Panc1 (cell line): ENCODE measurements around the gene MMAB. TPM values are rescaled to one million over a fixed set of nuclear protein-coding genes. Genes with fewer than 3 reads are reported as not detected.

Experiments used
- ATAC-seq: fragments of 200-7000 bp; cut with Tn5 transposase; 2 replicates; pipeline ENCODE4 v1.9.1; 2020; ENCODE audit warnings: mild to moderate bottlenecking, moderate library complexity
- BruUV-seq: library from RNA; stranded (reverse); fragments of 400-500 nt; replicated peaks from 2 replicates; lab custom pipeline; 2021; lab: Mats Ljungman, UMichigan
- CTCF ChIA-PET: fragments of 300-600 bp; sonication (Branson Sonifier 250); formaldehyde crosslinking; loops from one replicate; lab custom pipeline; 2022; ENCODE audit warnings: antibody characterized with exemption; lab: Charles Lee
- POLR2A ChIA-PET: fragments of 300-600 bp; sonication (Branson Sonifier 250); formaldehyde crosslinking; loops from one replicate; lab custom pipeline; 2022; ENCODE audit warnings: antibody characterized with exemption; lab: Charles Lee
- DNase-seq: peaks from one replicate; pipeline ENCODE4 v3.0.0-alpha.2; 2010; ENCODE audit warnings: low read depth, low spot score
- H3K27ac ChIP-seq: 2 replicates; pipeline ENCODE4 v1.5.1; 2011; ENCODE audit warnings: mild to moderate bottlenecking, low read length, inconsistent platforms
- H3K27me3 ChIP-seq: fragments of 200-500 bp; sonication (Bioruptor generic); 2 replicates; pipeline ENCODE4 v1.6.0; 2014; ENCODE audit warnings: low read length, inconsistent platforms; ENCODE audit not compliant: control insufficient read depth, insufficient read depth
- H3K36me3 ChIP-seq: fragments of 200-500 bp; sonication (Bioruptor generic); 2 replicates; pipeline ENCODE4 v1.5.1; 2014; ENCODE audit warnings: inconsistent platforms, mild to moderate bottlenecking, low read length, moderate library complexity; ENCODE audit not compliant: control insufficient read depth, insufficient read depth
- H3K4me1 ChIP-seq: 2 replicates; pipeline ENCODE4 v1.5.1; 2011; ENCODE audit warnings: inconsistent platforms, mild to moderate bottlenecking, low read length, moderate library complexity; ENCODE audit not compliant: control insufficient read depth, insufficient read depth
- H3K4me3 ChIP-seq, 2 experiments: 2 replicates each; pipeline ENCODE4 v1.5.1; 2011 to 2012; ENCODE audit warnings: low read depth in 2 of 2, low read length in 2 of 2, mild to moderate bottlenecking in 2 of 2, inconsistent platforms in 1 of 2, moderate library complexity in 1 of 2
- H3K9me3 ChIP-seq: fragments of 200-500 bp; sonication (Bioruptor generic); 2 replicates; pipeline ENCODE4 v1.5.1; 2014; ENCODE audit warnings: low read depth, mild to moderate bottlenecking, inconsistent platforms, low read length, moderate library complexity; ENCODE audit not compliant: control insufficient read depth, insufficient read depth
- CTCF ChIP-seq: fragments of 450-650 bp; IDR thresholded peaks from 2 replicates; pipeline ENCODE4 v1.5.1; 2017; ENCODE audit warnings: mild to moderate bottlenecking
- POLR2AphosphoS5 ChIP-seq: IDR thresholded peaks from 2 replicates; pipeline ENCODE4 v1.6.1; 2012; ENCODE audit warnings: mild to moderate bottlenecking, low read depth, low read length, moderate library complexity
- REST ChIP-seq, 2 experiments: IDR thresholded peaks; 2 replicates each; pipeline ENCODE4 v1.6.1; 2011 to 2012; ENCODE audit warnings: low read depth in 2 of 2, control low read depth in 1 of 2, low read length in 1 of 2, mild to moderate bottlenecking in 1 of 2, moderate library complexity in 1 of 2; ENCODE audit not compliant: insufficient read depth in 1 of 2
- SIN3A ChIP-seq: IDR thresholded peaks from 2 replicates; pipeline ENCODE4 v1.6.1; 2012; ENCODE audit warnings: low read depth, mild to moderate bottlenecking, low read length, moderate library complexity, borderline replicate concordance; ENCODE audit not compliant: insufficient read depth
- TCF7L2 ChIP-seq: IDR thresholded peaks from 2 replicates; pipeline ENCODE4 v1.6.1; 2011; ENCODE audit warnings: mild to moderate bottlenecking, low read depth, low read length, inconsistent platforms
- in situ Hi-C: cut with HindIII; loops from 2 replicates; pipeline ENCODE4 v1.10.0; 2016; ENCODE audit warnings: low sequenced_read_pairs, low pct_unique_long_range_greater_than_20kb
- intact Hi-C: fragments of 100-400 bp; cut with micrococcal nuclease; formaldehyde crosslinking; loops from one replicate; pipeline ENCODE4 v1.10.0; 2022; ENCODE audit not compliant: unreplicated experiment
- total RNA-seq: library from RNA; stranded (reverse); gene quantifications from one replicate; pipeline ENCODE4 v1.2.1, GENCODE V29; 2021; ENCODE audit not compliant: unreplicated experiment

Gene MMAB
- total RNA-seq, 1 experiment from 2014 or later: 58.6 TPM

GRCh38 chr12:109529691-109530640 is 43.3 kb downstream of the MMAB start:
- Histone ChIP-seq H3K4me3 (no peak overlapping the region), H3K27me3 (no peaks in the 10 kb centered on the region), H3K9me3 (no peaks in the 10 kb centered on the region), H3K4me1 (no peaks in the 10 kb centered on the region), H3K27ac (no peak overlapping the region), H3K36me3 (no peaks in the 10 kb centered on the region; the same call in 1 of the 2 replicates)
- intact Hi-C loops: no loop called here
- POLR2A ChIA-PET: no interaction called here
- CTCF ChIA-PET: no interaction called here
- no TSS peak for BruUV-seq
- no peak for DNase-seq
- no peak for ATAC-seq
- TF ChIP-seq POLR2AphosphoS5 (no peak), REST (IDR thresholded peaks at IDR 0.05; ENCODE audit: insufficient read depth in 1 of 2, low read depth in 2 of 2, low read length in 1 of 2) (no peak), TCF7L2 (no peak), SIN3A (no peak), CTCF (no peak)
- in situ Hi-C loops: no loop called here

GRCh38 chr12:109527489-109528123 is 45.7 kb downstream of the MMAB start:
- intact Hi-C loops: no loop called here
- no peak overlapping the region for H3K27ac ChIP-seq
- POLR2A ChIA-PET: no interaction called here
- H3K27me3 ChIP-seq: no peaks in the 10 kb centered on the region
- BruUV-seq: no TSS peak
- no peak overlapping the region for H3K4me3 ChIP-seq
- ATAC-seq (no peak), DNase-seq (no peak)
- H3K36me3 ChIP-seq: no peaks in the 10 kb centered on the region; the same call in 1 of the 2 replicates
- CTCF ChIA-PET: no interaction called here
- in situ Hi-C loops: no loop called here
- H3K9me3 ChIP-seq: no peaks in the 10 kb centered on the region
- H3K4me1 ChIP-seq: no peaks in the 10 kb centered on the region
- TF ChIP-seq REST (IDR thresholded peaks at IDR 0.05; ENCODE audit: insufficient read depth in 1 of 2, low read depth in 2 of 2, low read length in 1 of 2) (no peak), CTCF (no peak), POLR2AphosphoS5 (no peak), SIN3A (no peak), TCF7L2 (no peak)
